BLaER1 (cell line): ENCODE data around the gene MORF4L1.
"Not testable (repeated sequence)": the region's sequence is repeated elsewhere in the genome, so short reads cannot be mapped to it uniquely, and the experiment has no call there.

Experiments
- H3K27ac ChIP-seq: shearing (Covaris generic); formaldehyde crosslinking; 2 replicates; pipeline ENCODE4 v1.8.1; 2022
- H3K27me3 ChIP-seq: shearing (Covaris generic); formaldehyde crosslinking; 2 replicates; pipeline ENCODE4 v1.8.1; 2022
- H3K36me3 ChIP-seq: shearing (Covaris generic); formaldehyde crosslinking; 2 replicates; pipeline ENCODE4 v1.8.1; 2022
- H3K4me1 ChIP-seq: shearing (Covaris generic); formaldehyde crosslinking; 2 replicates; pipeline ENCODE4 v1.8.1; 2022
- H3K4me2 ChIP-seq: shearing (Covaris generic); formaldehyde crosslinking; 2 replicates; pipeline ENCODE4 v1.8.1; 2022
- H3K4me3 ChIP-seq: shearing (Covaris generic); formaldehyde crosslinking; 2 replicates; pipeline ENCODE4 v1.8.1; 2022
- H3K9ac ChIP-seq: shearing (Covaris generic); formaldehyde crosslinking; 2 replicates; pipeline ENCODE4 v1.8.1; 2022
- H3K9me3 ChIP-seq: shearing (Covaris generic); formaldehyde crosslinking; 2 replicates; pipeline ENCODE4 v1.8.1; 2022
- H4K20me1 ChIP-seq: shearing (Covaris generic); formaldehyde crosslinking; 2 replicates; pipeline ENCODE4 v1.8.1; 2022
- Cebpa-rat ChIP-seq: shearing (Covaris generic); IDR thresholded peaks from 2 replicates; pipeline ENCODE4 v1.8.1; 2022

Gene MORF4L1, protein sequence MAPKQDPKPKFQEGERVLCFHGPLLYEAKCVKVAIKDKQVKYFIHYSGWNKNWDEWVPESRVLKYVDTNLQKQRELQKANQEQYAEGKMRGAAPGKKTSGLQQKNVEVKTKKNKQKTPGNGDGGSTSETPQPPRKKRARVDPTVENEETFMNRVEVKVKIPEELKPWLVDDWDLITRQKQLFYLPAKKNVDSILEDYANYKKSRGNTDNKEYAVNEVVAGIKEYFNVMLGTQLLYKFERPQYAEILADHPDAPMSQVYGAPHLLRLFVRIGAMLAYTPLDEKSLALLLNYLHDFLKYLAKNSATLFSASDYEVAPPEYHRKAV

DNA sequence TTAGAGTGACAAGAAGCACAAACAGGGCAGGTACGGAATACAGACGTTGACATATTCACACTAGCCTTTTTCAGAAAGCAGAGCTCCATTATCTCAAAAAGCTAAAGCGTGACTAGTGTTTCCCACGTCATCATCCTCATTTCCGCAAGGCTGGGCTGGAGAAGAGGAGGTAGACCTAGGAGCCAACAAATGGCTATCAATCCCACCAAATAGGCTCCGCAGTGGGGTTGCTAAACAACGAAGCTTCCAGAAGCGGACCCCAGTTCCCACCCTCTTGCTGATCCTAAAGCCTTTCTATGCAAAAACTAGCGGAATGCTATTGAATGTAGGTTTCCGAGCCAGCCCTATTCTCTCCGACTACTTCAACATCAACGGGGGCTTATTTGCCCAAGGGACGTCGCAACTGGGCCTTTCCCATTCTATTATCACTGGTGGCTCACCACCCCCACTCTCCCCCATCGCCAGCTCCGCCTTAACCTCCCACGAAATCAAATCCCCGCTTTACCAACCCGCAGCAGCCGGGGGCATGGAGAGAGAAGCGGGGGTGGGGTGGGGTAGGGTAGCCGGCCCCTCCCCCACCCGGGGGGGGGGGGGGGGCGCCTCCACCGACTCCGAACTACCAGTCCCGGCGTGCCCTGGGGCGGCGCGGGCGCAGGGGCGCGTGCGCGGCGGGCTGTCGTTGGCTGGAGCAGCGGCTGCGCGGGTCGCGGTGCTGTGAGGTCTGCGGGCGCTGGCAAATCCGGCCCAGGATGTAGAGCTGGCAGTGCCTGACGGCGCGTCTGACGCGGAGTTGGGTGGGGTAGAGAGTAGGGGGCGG is at the start of gene MORF4L1:
Gene MORF4L1 (plus strand): TSS at position 736 of the 817 bp plus-strand sequence. CDS start 128 bp downstream, outside the sequence.
- Histone ChIP-seq H3K9ac (peak within 1 kb of the TSS; percentile 100), H4K20me1 (peaks cover 39% of the 10 kb centered on the region), H3K4me3 (peak within 1 kb of the TSS; percentile 99), H3K36me3 (0 out of 2 replicates have a peak, but pooled peaks cover under 1% of the 10 kb centered on the region), H3K4me1 (peaks cover 41% of the 10 kb centered on the region), H3K27me3 (no peaks in the 10 kb centered on the region), H3K27ac (peak within 1 kb of the TSS; percentile 100), H3K9me3 (no peaks in the 10 kb centered on the region), H3K4me2 (peak within 1 kb of the TSS; percentile 91)
- TF ChIP-seq Cebpa-rat: no peak

DNA sequence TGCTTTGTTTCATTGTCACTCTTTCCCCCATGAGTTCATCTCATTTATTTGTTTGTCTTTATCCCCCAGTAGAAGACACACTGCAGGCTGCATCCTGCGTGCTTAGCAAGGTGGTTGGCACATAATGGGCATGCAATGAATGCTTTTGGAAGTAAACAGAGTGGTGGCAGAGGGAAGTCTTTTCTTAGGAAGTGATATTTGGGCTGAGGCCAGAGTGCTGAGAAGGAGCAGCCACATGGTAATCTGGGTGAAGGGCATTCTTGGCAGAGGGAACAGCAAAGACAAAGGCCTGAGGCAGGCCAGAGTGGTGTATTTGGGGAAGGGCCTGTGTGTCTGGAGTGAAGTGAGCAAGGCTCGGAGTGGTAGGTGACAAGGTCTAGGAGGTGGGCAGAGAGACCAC is 43.8 kb upstream of the MORF4L1 start:
- H3K27ac ChIP-seq: no peak overlapping the region
- no peak overlapping the region for H3K4me2 ChIP-seq
- no peak overlapping the region for H3K9ac ChIP-seq
- no peak for TF ChIP-seq Cebpa-rat
- H3K27me3 ChIP-seq: no peaks in the 10 kb centered on the region
- H3K9me3 ChIP-seq: no peaks in the 10 kb centered on the region
- no peak overlapping the region for H3K4me3 ChIP-seq
- H4K20me1 ChIP-seq: no peaks in the 10 kb centered on the region
- H3K36me3 ChIP-seq: no peaks in the 10 kb centered on the region
- peaks cover 42% of the 10 kb centered on the region for H3K4me1 ChIP-seq

DNA sequence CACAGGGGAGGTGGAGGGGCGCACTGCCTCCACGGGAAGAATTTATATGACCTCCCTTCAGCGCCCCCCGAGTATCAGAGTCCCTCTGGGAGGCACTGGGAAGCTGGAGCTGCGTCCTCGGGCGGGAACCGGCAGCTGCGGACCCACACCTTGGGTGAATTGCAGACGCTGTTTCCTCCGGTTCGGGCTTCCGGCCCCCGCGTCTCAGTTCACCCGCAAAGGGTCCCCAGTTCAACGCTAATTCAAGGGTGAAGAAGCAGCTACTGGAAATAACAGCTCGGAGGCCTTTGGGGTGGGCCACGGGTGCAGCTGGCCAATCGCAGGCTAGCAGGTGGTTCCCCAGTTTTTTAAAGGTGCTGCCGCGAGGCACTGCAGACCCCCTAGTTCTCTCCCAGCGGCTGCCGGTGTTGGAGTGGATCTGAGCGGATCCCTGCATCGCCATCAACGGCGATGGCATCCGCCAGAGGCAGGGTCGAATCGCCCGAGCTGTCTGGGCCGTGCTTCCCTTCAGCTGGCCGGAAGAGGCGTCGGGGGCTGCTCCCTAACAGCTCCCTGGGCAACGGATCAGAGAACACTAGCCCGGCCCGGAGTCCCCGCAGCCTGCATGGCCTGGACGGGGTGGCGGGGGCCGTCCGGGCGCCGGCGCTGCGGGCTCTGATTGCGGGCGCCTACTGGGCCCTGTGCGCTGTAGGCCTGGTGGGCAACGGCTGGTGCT is 42.0 kb upstream of the MORF4L1 start:
- Histone ChIP-seq H3K4me3 (0 out of 2 replicates have a peak overlapping the region, but pooled peaks have one; percentile 11), H3K27me3 (no peaks in the 10 kb centered on the region), H3K9me3 (no peaks in the 10 kb centered on the region), H3K4me2 (peak overlapping the region; percentile 67), H3K36me3 (no peaks in the 10 kb centered on the region), H3K9ac (no peak overlapping the region), H4K20me1 (no peaks in the 10 kb centered on the region), H3K27ac (0 out of 2 replicates have a peak overlapping the region, but pooled peaks have one; percentile 13), H3K4me1 (peaks cover 32% of the 10 kb centered on the region)
- TF ChIP-seq Cebpa-rat: no peak

DNA sequence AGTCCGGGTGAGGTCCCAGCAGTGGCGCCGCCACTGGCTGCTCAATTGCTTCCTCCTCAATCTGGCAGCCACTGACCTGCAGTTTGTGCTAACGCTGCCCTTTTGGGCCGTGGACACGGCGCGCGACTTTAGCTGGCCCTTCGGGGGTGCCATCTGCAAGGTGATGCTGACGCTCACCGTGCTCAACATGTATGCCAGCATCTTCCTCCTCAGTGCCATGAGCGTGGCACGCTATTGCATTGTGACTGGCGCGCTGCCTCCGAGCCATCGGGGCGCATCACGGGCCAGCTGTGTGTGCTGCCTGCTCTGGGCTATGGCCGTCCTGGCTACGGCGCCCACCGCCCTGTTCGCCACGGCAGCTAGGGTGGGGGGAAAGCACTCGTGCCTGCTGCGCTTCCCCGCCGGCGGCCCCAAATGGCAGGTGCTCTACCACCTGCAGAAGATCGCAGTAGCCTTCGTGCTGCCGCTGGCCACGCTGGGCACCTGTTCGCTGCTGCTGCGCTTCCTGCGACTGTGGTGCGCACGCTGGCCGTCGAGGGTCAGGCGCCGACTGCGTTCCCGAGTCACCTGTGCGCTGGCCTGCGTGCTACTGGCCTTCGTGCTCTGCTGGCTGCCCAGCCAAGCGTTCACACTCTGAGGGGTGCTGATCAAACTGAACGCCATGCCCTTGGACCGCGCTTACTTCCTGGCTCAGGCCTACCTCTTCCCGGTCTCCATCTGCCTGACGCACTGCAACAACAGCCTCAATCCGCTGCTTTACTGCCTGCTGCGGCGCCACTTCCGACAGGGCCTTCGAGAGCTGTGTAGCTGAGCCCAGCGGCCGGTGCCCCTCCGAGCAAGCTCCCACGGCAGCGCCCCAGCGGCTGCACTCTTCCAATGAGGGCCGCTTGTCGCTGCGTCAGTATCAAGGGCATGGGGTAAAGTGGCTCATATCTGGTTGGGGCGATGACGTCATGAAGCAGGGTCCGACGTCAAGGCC is 41.2 kb upstream of the MORF4L1 start:
- Histone ChIP-seq H3K27me3 (no peaks in the 10 kb centered on the region), H4K20me1 (no peaks in the 10 kb centered on the region), H3K36me3 (no peaks in the 10 kb centered on the region), H3K4me2 (peak overlapping the region; percentile 67), H3K27ac (no peak overlapping the region), H3K4me3 (no peak overlapping the region), H3K9me3 (no peaks in the 10 kb centered on the region), H3K4me1 (peaks cover 27% of the 10 kb centered on the region), H3K9ac (no peak overlapping the region)
- no peak for TF ChIP-seq Cebpa-rat

DNA sequence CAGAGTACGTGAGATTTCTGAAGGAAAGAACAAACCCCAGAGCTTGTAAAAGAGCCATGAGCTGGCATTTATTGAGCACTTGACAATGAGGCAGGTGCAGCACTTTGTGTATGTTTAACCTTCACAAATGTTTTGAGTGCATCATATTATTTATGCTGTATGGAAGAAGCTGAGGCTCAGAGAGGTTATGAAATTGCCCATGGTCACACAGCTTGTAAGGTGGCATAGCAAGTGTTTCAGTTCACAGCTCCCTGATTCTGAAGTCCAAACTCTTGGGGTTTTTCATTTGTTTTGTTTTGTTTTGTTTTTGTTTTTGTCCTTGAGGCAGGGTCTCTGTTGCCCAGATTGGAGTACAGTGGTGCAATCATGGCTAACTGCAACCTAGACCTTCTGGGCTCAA is 36.4 kb upstream of the MORF4L1 start:
- Histone ChIP-seq H3K4me2 (no peak overlapping the region), H3K36me3 (no peaks in the 10 kb centered on the region), H3K4me3 (no peak overlapping the region), H3K27ac (no peak overlapping the region), H3K9ac (no peak overlapping the region), H3K9me3 (no peaks in the 10 kb centered on the region), H3K4me1 (peaks cover 20% of the 10 kb centered on the region), H3K27me3 (no peaks in the 10 kb centered on the region), H4K20me1 (no peaks in the 10 kb centered on the region)
- TF ChIP-seq Cebpa-rat: no peak

DNA sequence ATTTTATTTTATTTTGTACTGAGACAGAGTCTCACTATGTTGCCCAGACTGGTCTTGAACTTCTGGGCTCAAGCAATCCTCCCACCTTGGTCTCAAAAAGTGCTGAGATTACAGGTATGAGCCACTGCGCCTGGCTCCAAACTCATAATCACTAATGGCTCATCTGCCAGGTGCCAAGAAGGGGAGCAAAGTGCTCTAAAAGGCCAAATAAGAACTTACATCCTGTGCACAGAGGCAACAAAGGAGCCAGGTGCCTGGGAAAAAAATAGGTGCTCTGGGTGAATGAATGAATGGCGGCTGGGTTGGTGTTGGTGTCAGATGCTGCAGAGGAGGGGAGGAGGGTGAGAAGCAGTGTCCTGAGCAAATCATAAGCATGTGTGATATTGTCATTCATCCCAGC is 35.6 kb upstream of the MORF4L1 start:
- H3K4me1 ChIP-seq: peaks cover 21% of the 10 kb centered on the region
- H3K9ac ChIP-seq: no peak overlapping the region
- no peaks in the 10 kb centered on the region for H3K9me3 ChIP-seq
- H4K20me1 ChIP-seq: no peaks in the 10 kb centered on the region
- TF ChIP-seq Cebpa-rat: no peak
- no peak overlapping the region for H3K27ac ChIP-seq
- H3K4me3 ChIP-seq: no peak overlapping the region
- H3K36me3 ChIP-seq: no peaks in the 10 kb centered on the region
- H3K27me3 ChIP-seq: no peaks in the 10 kb centered on the region
- H3K4me2 ChIP-seq: no peak overlapping the region

DNA sequence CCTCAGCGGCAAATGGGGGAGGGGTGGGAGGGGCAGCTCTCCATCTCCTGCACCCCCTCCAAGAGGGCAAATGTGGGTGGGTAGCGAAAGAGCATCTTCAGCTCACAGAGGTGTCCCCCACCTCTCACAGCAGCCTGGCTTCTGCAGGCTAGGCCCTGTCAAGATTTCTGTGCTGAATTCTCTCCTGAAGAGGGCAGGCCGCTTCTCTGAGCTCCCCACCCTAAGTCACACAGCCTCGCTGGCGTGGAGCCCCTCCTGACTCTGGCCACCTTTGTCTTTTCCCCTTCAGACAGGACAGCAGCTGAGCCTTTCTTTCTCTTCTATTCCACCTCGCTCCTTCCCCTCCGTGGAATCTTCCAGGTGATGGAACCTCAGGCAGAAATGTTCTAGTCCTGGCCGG is 35.1 kb upstream of the MORF4L1 start:
- Histone ChIP-seq H4K20me1 (no peaks in the 10 kb centered on the region), H3K4me1 (peaks cover 21% of the 10 kb centered on the region), H3K4me2 (no peak overlapping the region), H3K36me3 (no peaks in the 10 kb centered on the region), H3K9ac (no peak overlapping the region), H3K27ac (no peak overlapping the region), H3K27me3 (no peaks in the 10 kb centered on the region), H3K9me3 (no peaks in the 10 kb centered on the region), H3K4me3 (no peak overlapping the region)
- no peak for TF ChIP-seq Cebpa-rat

DNA sequence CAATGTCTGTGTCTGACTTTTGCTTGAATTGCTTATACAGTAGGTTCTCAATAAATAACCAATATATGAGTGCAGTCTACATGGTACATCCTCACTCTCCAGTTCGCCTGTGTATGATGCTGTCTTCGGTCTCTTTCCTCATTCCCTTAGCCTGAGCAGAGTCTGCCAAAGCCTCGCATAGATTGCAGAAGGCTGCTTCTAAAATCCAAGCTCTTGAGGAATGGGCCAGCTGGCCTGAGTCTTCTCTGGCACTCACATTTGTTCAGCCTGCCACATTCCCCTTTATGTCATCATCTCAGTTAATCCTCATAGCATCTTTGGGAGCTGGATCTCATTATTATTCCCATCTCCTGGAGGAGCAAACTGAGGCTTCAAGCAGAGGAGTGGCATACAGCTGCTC is 34.2 kb upstream of the MORF4L1 start:
- Histone ChIP-seq H4K20me1 (no peaks in the 10 kb centered on the region), H3K9me3 (no peaks in the 10 kb centered on the region), H3K36me3 (no peaks in the 10 kb centered on the region), H3K4me3 (no peak overlapping the region), H3K9ac (no peak overlapping the region), H3K27me3 (no peaks in the 10 kb centered on the region), H3K4me1 (peaks cover 21% of the 10 kb centered on the region), H3K27ac (no peak overlapping the region), H3K4me2 (no peak overlapping the region)
- TF ChIP-seq Cebpa-rat: no peak

DNA sequence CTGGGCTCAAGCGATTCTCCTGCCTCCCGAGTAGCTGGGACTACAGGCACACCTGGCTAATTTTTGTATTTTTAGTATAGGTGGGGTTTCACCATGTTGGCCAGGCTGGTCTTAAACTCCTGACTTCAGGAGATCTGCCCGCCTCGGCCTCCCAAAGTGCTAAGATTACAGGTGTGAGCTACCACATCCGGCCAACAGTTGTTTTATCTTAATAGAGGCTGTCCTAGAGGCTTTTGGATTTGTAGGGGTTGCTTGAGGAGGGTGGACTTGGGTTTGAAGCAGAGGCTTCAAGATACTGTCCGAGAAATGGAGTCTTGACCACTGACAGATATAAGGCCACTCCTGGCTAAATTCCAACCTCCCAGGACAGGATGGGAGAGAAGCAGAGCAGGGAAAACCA is 33.5 kb upstream of the MORF4L1 start:
- not testable (repeated sequence) for H3K27ac ChIP-seq, H3K9me3 ChIP-seq, H3K4me3 ChIP-seq, H3K4me2 ChIP-seq, H4K20me1 ChIP-seq, H3K27me3 ChIP-seq, H3K36me3 ChIP-seq, H3K9ac ChIP-seq
- H3K4me1 ChIP-seq: peaks cover 21% of the 10 kb centered on the region
